Measurements from ENCODE around the gene ALDH4A1.
"Not testable (repeated sequence)": the region's sequence is repeated elsewhere in the genome, so short reads cannot be mapped to it uniquely, and the experiment has no call there.

Gene ALDH4A1

DNA sequence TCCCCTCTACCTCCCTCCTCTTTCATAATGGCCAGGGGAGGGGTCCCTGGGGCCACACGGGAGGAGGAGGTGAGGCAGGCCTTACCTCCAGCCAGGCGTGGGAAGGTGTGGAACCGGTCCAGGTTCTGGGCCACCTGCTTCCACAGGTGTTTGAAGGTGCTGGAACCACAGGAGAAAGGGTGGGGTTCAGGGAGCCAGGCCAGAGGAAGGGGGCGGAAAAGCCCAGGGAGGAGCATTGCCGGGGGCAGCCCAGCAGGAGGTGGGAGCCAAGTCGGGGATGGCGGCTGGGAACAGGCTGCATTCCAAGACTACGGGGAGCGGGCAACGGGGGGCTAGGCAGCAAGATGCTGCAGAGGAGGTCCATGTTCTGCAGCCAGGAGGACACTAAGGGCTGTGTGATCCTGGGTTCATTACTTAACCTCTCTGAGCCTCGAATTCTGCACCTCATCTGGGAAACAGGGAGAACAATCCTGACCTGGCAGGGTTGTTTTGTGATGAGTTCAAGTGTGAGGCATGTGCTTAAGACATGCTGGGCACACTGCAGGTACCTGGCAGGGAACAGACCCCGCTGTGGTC lies 23.1 kb downstream of the ALDH4A1 start:
- DNase-seq (ENCODE audit: low read depth, low spot score) = no peak

DNA sequence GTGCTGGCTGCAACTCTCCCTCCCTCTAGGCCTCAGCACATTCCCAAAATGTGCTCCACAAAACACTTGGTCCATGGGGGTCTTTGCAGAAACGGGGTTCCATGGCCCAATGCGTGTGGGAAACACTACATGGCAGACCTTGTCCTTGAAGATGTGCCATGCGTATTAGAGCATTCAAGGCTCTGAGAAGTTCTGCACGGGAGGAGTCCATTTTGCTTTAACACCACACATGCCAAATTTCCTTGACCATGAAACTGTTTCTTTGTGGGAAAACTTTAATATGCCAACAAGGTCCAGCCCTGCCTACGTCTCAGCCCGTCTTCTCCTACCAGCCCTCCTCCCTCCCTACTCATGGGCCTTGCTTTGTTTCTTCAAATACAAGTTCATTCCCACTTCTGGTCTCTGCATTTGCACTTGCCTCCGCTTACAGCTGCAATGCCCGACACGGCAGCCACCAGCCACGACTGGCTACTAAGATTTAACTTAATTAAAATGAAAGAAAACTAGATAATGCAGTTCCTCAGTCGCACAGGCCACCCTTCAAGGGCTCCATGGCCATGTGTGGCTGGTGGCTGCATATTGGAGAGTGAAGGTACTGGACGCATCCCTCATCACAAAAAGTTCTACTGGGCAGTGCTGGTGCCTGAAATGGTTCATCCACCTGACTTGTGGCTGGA lies 23.7 kb downstream of the ALDH4A1 start:
- no peak for DNase-seq (ENCODE audit: low read depth, low spot score)

GRCh38 chr1:18877282-18877681 lies 25.1 kb downstream of the ALDH4A1 start:
- DNase-seq (ENCODE audit: low read depth, low spot score) = no peak

GRCh38 chr1:18876210-18876609 lies 26.1 kb downstream of the ALDH4A1 start:
- no peak for DNase-seq (ENCODE audit: low read depth, low spot score)

DNA sequence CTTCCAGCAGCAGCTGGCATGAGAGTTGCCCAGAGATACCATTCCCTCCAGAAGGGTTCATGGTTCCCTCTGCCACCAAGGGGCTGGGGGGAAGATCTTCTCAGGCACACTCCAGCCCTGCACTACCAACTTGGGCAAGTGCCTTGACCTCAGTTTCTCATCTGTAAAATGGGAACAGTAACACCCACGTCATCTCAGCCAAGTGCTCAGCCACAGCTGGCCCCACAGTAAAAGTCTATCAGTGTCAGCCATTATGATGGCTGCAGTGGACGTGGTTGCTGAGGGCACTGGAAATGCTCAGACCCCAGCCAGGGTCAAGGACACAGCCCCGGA lies 26.6 kb downstream of the ALDH4A1 start:
- DNase-seq (ENCODE audit: low read depth, low spot score) = no peak

DNA sequence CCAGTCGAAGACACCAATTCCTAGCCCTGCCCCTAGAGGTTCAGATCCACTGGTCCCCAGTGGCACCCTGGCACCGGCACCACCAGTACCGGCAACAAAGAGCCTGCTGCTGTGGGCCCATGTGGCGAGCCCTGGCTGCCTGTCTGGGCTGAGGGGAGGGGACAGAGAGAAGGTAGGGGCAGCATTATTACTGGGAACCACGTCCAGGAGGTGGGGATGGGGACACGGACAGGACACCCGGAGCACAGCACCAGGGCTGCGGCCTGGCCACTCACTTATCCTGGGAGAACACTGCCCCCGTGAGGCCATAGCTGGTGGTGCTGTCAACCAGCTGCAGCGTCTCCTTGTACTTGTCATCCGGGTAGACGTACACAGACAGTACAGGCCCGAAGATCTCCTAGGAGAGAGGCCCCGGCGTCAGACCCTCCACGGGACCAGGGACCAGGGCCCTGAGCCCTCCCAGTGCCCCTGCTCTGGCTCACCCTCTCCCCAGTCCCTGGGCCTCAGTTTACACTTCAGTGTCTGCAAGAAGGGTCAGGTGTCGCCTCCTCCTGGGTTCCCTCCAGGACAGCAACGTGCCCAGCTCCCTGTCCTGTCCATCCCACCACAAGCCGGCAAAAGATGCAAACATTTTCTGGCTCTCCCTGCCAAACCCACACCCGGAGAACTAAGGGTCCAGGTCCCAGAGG lies 27.1 kb downstream of the ALDH4A1 start:
- DNase-seq (ENCODE audit: low read depth, low spot score) = peak; percentile 33

DNA sequence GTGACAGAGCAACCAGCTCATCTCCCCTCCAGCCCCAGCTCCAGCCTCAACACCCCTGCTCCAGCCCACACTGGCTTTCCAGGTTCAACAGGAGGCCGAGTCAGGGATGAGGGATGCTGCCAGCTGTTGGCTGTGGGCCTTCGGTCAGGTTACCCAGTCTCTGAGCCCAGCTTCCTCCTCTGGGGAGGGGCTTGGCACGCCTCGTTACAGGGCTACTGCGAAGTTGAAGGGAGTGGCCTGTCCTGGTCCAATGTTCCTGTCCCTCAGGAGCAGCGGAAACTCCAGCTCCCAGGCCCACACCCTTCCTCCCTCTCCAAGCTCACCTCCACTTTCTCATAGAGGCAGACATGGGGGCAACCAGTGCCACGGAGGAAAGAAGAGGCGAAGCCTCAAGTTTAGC lies 27.8 kb downstream of the ALDH4A1 start:
- DNase-seq (ENCODE audit: low read depth, low spot score) = no peak

GRCh38 chr1:18874036-18874435 lies 28.3 kb downstream of the ALDH4A1 start:
- DNase-seq (ENCODE audit: low read depth, low spot score) = no peak

GRCh38 chr1:18872071-18872611 lies 30.2 kb downstream of the ALDH4A1 start:
- DNase-seq (ENCODE audit: low read depth, low spot score) = no peak

DNA sequence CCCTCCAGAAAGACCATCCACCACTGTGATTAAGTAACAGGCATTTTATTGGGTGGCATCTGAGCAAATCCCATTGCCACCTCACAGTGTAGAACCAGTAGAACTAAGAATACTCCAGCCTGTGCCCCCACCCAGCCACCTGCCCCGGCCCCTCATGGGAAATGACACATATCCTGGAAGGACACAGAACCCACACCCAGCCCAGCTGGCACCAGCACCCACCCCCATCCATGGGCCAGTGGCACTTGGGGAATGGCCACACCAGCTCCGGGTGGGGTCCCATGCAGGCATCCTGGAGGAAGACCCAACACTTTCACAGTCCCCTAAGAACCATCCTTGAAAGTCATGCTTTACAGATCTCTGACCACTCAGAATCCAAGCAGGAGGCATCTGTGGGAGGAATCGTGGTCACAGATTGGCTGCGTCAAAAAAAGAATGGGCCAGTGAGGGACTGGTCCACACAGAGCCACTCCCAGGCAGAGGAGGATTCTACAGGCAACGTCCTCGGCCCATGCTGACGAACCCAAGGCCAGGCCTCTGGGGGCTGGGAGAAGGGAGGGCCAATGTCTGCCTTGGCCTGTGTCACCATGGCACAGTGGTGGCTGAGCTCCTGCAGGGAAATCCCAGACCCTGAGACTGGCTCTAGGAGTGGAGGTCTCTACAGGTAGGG lies 30.8 kb downstream of the ALDH4A1 start:
- DNase-seq (ENCODE audit: low read depth, low spot score) = no peak

GRCh38 chr1:18870957-18871356 lies 31.4 kb downstream of the ALDH4A1 start:
- no peak for DNase-seq (ENCODE audit: low read depth, low spot score)

GRCh38 chr1:18870595-18870865 lies 31.8 kb downstream of the ALDH4A1 start:
- DNase-seq (ENCODE audit: low read depth, low spot score) = not testable (repeated sequence)

GRCh38 chr1:18869847-18870594 lies 32.3 kb downstream of the ALDH4A1 start:
- no peak for DNase-seq (ENCODE audit: low read depth, low spot score)

GRCh38 chr1:18868801-18869424 lies 33.4 kb downstream of the ALDH4A1 start:
- no peak for DNase-seq (ENCODE audit: low read depth, low spot score)

- no peak for DNase-seq (ENCODE audit: low read depth, low spot score)
Measured at GRCh38 chr1:18868354-18868753, 34.0 kb downstream of the ALDH4A1 start.

DNA sequence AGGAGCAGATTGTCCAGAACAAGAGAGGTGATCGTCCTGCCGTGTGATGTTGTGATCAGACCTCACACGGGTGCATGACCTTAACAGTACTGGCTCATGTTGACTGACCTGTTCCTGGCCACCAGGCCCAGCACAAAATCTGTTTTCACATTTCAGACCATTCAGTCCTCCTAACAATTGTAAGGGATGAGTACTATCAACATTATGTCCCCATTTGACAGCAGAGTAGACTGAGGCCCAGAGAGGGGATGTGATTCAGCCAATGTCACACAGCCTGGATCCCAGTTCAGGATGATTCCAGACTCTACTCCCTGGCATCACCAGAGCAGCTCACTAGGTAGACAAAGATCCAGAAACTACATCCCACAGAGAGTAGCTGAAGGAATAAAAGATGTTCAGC lies 35.5 kb downstream of the ALDH4A1 start:
- no peak for DNase-seq (ENCODE audit: low read depth, low spot score)

DNA sequence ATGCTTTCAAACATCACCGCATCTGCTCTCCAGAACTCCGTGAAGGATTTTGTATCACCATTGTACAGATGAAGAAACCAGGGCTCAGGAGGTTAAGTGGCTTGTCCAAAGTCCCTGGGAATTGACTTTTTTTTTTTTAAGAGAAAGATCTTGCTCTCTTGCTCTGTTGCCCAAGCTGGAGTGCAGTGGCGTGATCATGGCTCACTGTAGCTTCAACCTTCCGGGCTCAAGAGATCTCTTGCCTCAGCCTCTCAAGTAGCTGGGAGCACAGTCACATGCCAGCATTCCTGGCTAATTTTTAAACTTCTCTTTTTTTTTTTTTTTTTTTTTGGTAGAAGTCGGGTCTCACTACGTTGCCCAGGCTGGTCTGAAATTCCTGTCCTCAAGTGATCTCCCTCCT lies 36.0 kb downstream of the ALDH4A1 start:
- DNase-seq (ENCODE audit: low read depth, low spot score) = no peak

DNA sequence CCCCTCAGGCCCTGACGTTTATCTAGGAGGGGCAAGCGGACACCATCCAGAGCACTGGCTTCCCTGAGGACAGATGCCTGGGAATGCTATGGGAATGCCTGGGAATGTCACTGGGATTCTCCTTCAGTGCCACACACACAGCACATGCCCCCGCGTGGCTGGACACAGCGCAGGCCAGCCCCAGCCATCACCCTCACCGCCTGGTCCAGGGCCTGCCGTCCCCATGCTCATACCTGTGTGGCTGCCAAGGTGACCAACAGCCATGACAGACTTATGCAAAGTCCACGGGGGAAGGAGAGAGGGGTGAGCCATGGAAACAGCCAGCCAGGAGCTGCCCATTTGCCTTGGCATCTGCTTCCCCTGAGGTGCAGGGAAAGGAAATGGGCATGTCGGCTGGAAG lies 37.2 kb downstream of the ALDH4A1 start:
- DNase-seq (ENCODE audit: low read depth, low spot score) = no peak

DNA sequence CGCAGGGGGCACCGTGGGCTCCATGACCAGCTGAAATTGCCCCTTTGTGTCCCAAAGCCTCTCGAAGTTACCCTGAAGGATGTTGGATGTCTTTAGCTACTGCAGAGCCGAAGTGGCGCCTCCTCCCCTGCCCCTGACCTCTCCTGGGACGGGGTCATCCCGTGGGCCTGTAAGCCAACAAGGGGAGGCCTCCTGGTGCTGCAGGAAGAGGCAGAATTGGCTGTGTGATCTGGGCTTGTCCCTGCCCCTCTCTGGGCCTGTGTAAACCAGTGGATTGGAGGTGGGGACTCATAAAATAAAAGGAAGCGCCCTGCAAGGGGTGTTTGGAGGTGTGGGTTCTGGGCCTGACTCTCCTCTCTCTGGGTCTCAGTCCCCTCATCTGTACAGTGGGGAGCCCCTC lies 40.8 kb downstream of the ALDH4A1 start:
- DNase-seq (ENCODE audit: low read depth, low spot score) = no peak

- DNase-seq (ENCODE audit: low read depth, low spot score) = no peak
Measured at GRCh38 chr1:18861082-18861481, 41.3 kb downstream of the ALDH4A1 start.

GRCh38 chr1:18859560-18859959 lies 42.8 kb downstream of the ALDH4A1 start, which contains the start of gene TAS1R2:
Gene TAS1R2, minus strand, starts transcription at chr1:18859660. Its CDS starts 0 bp downstream, at chr1:18859660.
- no peak for DNase-seq (ENCODE audit: low read depth, low spot score)
